ENCODE data around the gene DNAJC11.
"Not testable (repeated sequence)": the region's sequence is repeated elsewhere in the genome, so short reads cannot be mapped to it uniquely, and the experiment has no call there.

The DNAJC11 gene

GRCh38 chr1:6701437-6702153 is at the start of gene DNAJC11:
Gene DNAJC11 (minus strand): TSS chr1:6701816. CDS start chr1:6701800, 16 bp downstream.
- peak; percentile 88 for DNase-seq

GRCh38 chr1:6750490-6750889 is 48.9 kb upstream of the DNAJC11 start:
- no peak for DNase-seq

GRCh38 chr1:6747674-6748073 is 46.1 kb upstream of the DNAJC11 start:
- DNase-seq, result no peak

- no peak for DNase-seq
Observed at GRCh38 chr1:6745073-6745472, 43.5 kb upstream of the DNAJC11 start.

GRCh38 chr1:6743189-6744101 is 41.8 kb upstream of the DNAJC11 start:
- DNase-seq, result no peak

GRCh38 chr1:6742676-6743188 is 41.1 kb upstream of the DNAJC11 start:
- not testable (repeated sequence) for DNase-seq

- DNase-seq, result no peak
Observed at GRCh38 chr1:6738987-6739676, 37.5 kb upstream of the DNAJC11 start.

- DNase-seq, result no peak
Observed at GRCh38 chr1:6732942-6733341, 31.3 kb upstream of the DNAJC11 start.

- DNase-seq, result no peak
Observed at GRCh38 chr1:6731905-6732304, 30.3 kb upstream of the DNAJC11 start.

- no peak for DNase-seq
Observed at GRCh38 chr1:6730880-6731279, 29.3 kb upstream of the DNAJC11 start.

GRCh38 chr1:6730473-6730872 is 28.9 kb upstream of the DNAJC11 start:
- DNase-seq, result no peak

GRCh38 chr1:6727535-6727934 is 25.9 kb upstream of the DNAJC11 start:
- peak; percentile 65 for DNase-seq

GRCh38 chr1:6726253-6726652 is 24.6 kb upstream of the DNAJC11 start:
- no peak for DNase-seq

- DNase-seq, result no peak
Observed at GRCh38 chr1:6724517-6725141, 23.0 kb upstream of the DNAJC11 start.

GRCh38 chr1:6723621-6724428 is 22.2 kb upstream of the DNAJC11 start:
- DNase-seq, result no peak

- DNase-seq, result no peak
Observed at GRCh38 chr1:6711174-6711573, 9.6 kb upstream of the DNAJC11 start.

- DNase-seq, result no peak
Observed at GRCh38 chr1:6704746-6705145, 3.1 kb upstream of the DNAJC11 start.

- no peak for DNase-seq
Observed at GRCh38 chr1:6703016-6703415, 1.4 kb upstream of the DNAJC11 start.

- DNase-seq, result no peak
Observed at GRCh38 chr1:6700853-6701436, 671 bp downstream of the DNAJC11 start.

GRCh38 chr1:6699915-6700314 is 1.7 kb downstream of the DNAJC11 start:
- DNase-seq, result not testable (repeated sequence)

GRCh38 chr1:6695868-6696267 is 5.7 kb downstream of the DNAJC11 start:
- DNase-seq, result no peak

All from activated CD8-positive, alpha-beta memory T cell treated with anti-CD3 and anti-CD28 coated beads, Interleukin-2, amount 50 U/mL, for 4 hours (primary cell).